Globus pallidus (tissue), 1 donor: ENCODE results near the gene GTF2H4.
A peak's percentile ranks its signal among the peaks of the same experiment; 100 is the strongest.

Experiments
- DNase-seq: peaks from one replicate; pipeline ENCODE4 v3.0.0-alpha.2; 2015; ENCODE audit warnings: low spot score

The GTF2H4 gene

GRCh38 chr6:30882759-30883684, 25.0 kb upstream of the GTF2H4 start:
- no peak for DNase-seq

GRCh38 chr6:30883685-30884520, 24.1 kb upstream of the GTF2H4 start, which contains the start of gene DDR1:
DDR1 (plus strand) TSS chr6:30884519; CDS start chr6:30888730, 4,211 bp downstream.
- DNase-seq, result peak; percentile 91

- DNase-seq, result peak; percentile 75
Observed at GRCh38 chr6:30884521-30885480, 23.2 kb upstream of the GTF2H4 start.

GRCh38 chr6:30885481-30885998, 22.5 kb upstream of the GTF2H4 start:
- peak; percentile 68 for DNase-seq

GRCh38 chr6:30885999-30886896, 21.8 kb upstream of the GTF2H4 start:
- DNase-seq, result peak; percentile 78

GRCh38 chr6:30886897-30887255, 21.1 kb upstream of the GTF2H4 start:
- DNase-seq, result no peak

- peak; percentile 77 for DNase-seq
Observed at GRCh38 chr6:30887901-30888815, 19.8 kb upstream of the GTF2H4 start.

GRCh38 chr6:30888816-30889495, 19.1 kb upstream of the GTF2H4 start:
- no peak for DNase-seq

GRCh38 chr6:30889496-30889885, 18.5 kb upstream of the GTF2H4 start:
- DNase-seq, result no peak

GRCh38 chr6:30889921-30890645, 17.9 kb upstream of the GTF2H4 start:
- DNase-seq, result peak; percentile 93

GRCh38 chr6:30890646-30891449, 17.2 kb upstream of the GTF2H4 start:
- DNase-seq, result no peak

GRCh38 chr6:30891450-30891723, 16.6 kb upstream of the GTF2H4 start:
- no peak for DNase-seq

- DNase-seq, result no peak
Observed at GRCh38 chr6:30891816-30892538, 16.0 kb upstream of the GTF2H4 start.

GRCh38 chr6:30893001-30893591, 14.9 kb upstream of the GTF2H4 start:
- DNase-seq, result no peak

GRCh38 chr6:30893666-30894065, 14.3 kb upstream of the GTF2H4 start:
- no peak for DNase-seq

GRCh38 chr6:30894381-30894780, 13.6 kb upstream of the GTF2H4 start:
- DNase-seq, result no peak
